ENCODE data around the gene IQSEC3. TPM values are rescaled to one million over a fixed set of nuclear protein-coding genes. Genes with fewer than 3 reads are reported as not detected.
A peak's percentile ranks its signal among the peaks of the same experiment; 100 is the strongest.

Gene IQSEC3
- total RNA-seq, 1 experiment from 2014 or later: not detected

- intact Hi-C loops (cut with micrococcal nuclease): no loop called here
- no TSS peak for BruUV-seq (replicated peaks)
- ChIA-PET POLR2A (interaction anchor here (0.7 kb wide), 1 partner anchor 71 kb away, joined by 3 read pairs; no protein-coding TSS in a partner anchor), CTCF (no interaction called here)
- Mint-ChIP-seq H3K9me3 (ENCODE audit: unreplicated experiment) (no peaks in the 10 kb centered on the region), H3K27ac (ENCODE audit: low read depth, unreplicated experiment) (no peak overlapping the region), H3K36me3 (ENCODE audit: insufficient read depth, unreplicated experiment) (peaks cover 6% of the 10 kb centered on the region), H3K4me3 (ENCODE audit: unreplicated experiment) (no peak overlapping the region), H3K4me1 (ENCODE audit: insufficient read depth, unreplicated experiment) (no peaks in the 10 kb centered on the region), H3K27me3 (ENCODE audit: insufficient read depth, unreplicated experiment) (peaks cover 33% of the 10 kb centered on the region)
- DNase-seq (ENCODE audit: unreplicated experiment): no peak
- no peak for TF ChIP-seq CTCF (IDR thresholded peaks at IDR 0.05; ENCODE audit: unreplicated experiment)
Measured at GRCh38 chr12:189622-189962, 123.0 kb downstream of the IQSEC3 start.

GRCh38 chr12:190881-191280 is 124.3 kb downstream of the IQSEC3 start:
- DNase-seq (ENCODE audit: unreplicated experiment): no peak
- ChIA-PET CTCF (no interaction called here), POLR2A (no interaction called here)
- intact Hi-C loops (cut with micrococcal nuclease): no loop called here
- TF ChIP-seq CTCF (IDR thresholded peaks at IDR 0.05; ENCODE audit: unreplicated experiment): no peak
- BruUV-seq (replicated peaks): no TSS peak
- no peak overlapping the region for H3K27ac Mint-ChIP-seq (ENCODE audit: low read depth, unreplicated experiment)
- peaks cover 46% of the 10 kb centered on the region for H3K27me3 Mint-ChIP-seq (ENCODE audit: insufficient read depth, unreplicated experiment)
- H3K4me1 Mint-ChIP-seq (ENCODE audit: insufficient read depth, unreplicated experiment): no peaks in the 10 kb centered on the region
- H3K4me3 Mint-ChIP-seq (ENCODE audit: unreplicated experiment): no peak overlapping the region
- peaks cover 6% of the 10 kb centered on the region for H3K36me3 Mint-ChIP-seq (ENCODE audit: insufficient read depth, unreplicated experiment)
- no peaks in the 10 kb centered on the region for H3K9me3 Mint-ChIP-seq (ENCODE audit: unreplicated experiment)

- Mint-ChIP-seq H3K27me3 (ENCODE audit: insufficient read depth, unreplicated experiment) (peaks cover 46% of the 10 kb centered on the region), H3K4me1 (ENCODE audit: insufficient read depth, unreplicated experiment) (no peaks in the 10 kb centered on the region)
Measured at GRCh38 chr12:191541-191940, 125.0 kb downstream of the IQSEC3 start.

GRCh38 chr12:193261-193660 is 126.7 kb downstream of the IQSEC3 start:
- Mint-ChIP-seq H3K9me3 (ENCODE audit: unreplicated experiment) (no peaks in the 10 kb centered on the region), H3K4me1 (ENCODE audit: insufficient read depth, unreplicated experiment) (no peaks in the 10 kb centered on the region), H3K36me3 (ENCODE audit: insufficient read depth, unreplicated experiment) (peaks cover 6% of the 10 kb centered on the region), H3K27ac (ENCODE audit: low read depth, unreplicated experiment) (no peak overlapping the region), H3K27me3 (ENCODE audit: insufficient read depth, unreplicated experiment) (peaks cover 59% of the 10 kb centered on the region), H3K4me3 (ENCODE audit: unreplicated experiment) (no peak overlapping the region)
- no TSS peak for BruUV-seq (replicated peaks)
- peak; percentile 16 for DNase-seq (ENCODE audit: unreplicated experiment)
- ChIA-PET POLR2A (no interaction called here), CTCF (no interaction called here)
- intact Hi-C loops (cut with micrococcal nuclease): no loop called here
- no peak for TF ChIP-seq CTCF (IDR thresholded peaks at IDR 0.05; ENCODE audit: unreplicated experiment)

More at GRCh38 chr12:191541-191940, 125.0 kb downstream of the IQSEC3 start:
- no peak for TF ChIP-seq CTCF (IDR thresholded peaks at IDR 0.05; ENCODE audit: unreplicated experiment)
- Mint-ChIP-seq H3K27ac (ENCODE audit: low read depth, unreplicated experiment) (no peak overlapping the region), H3K9me3 (ENCODE audit: unreplicated experiment) (no peaks in the 10 kb centered on the region), H3K4me3 (ENCODE audit: unreplicated experiment) (no peak overlapping the region), H3K36me3 (ENCODE audit: insufficient read depth, unreplicated experiment) (peaks cover 6% of the 10 kb centered on the region)
- CTCF ChIA-PET: no interaction called here
- DNase-seq (ENCODE audit: unreplicated experiment): no peak
- POLR2A ChIA-PET: no interaction called here
- no TSS peak for BruUV-seq (replicated peaks)
- intact Hi-C loops (cut with micrococcal nuclease): no loop called here
